SU-DHL-6 (cell line): ENCODE measurements around the gene SURF2.

Source experiments
- CTCF ChIP-seq: fragments of 200-600 bp; sonication (generic); IDR thresholded peaks from one replicate; pipeline ENCODE4 v1.5.1; 2017; ENCODE audit warnings: antibody characterized with exemption, mild to moderate bottlenecking, low read length, moderate library complexity; ENCODE audit not compliant: insufficient read depth, poor library complexity, severe bottlenecking
- EZH2phosphoT487 ChIP-seq: fragments of 200-600 bp; sonication (generic), shearing (Covaris generic); conservative IDR thresholded peaks from 2 replicates; pipeline ENCODE4 v1.6.1; 2018; ENCODE audit warnings: mild to moderate bottlenecking, antibody characterized with exemption, low read length, moderate library complexity, mixed read lengths

- TF ChIP-seq CTCF (no peak), EZH2phosphoT487 (no peak)
Measured at GRCh38 chr9:133385452-133385851, 29.1 kb downstream of the SURF2 start.
